DND-41 (cell line): ENCODE results near the gene ZNF132.

ENCODE experiments used
- CTCF ChIP-seq: IDR thresholded peaks from 2 replicates; pipeline ENCODE4 v1.5.1; 2012; ENCODE audit warnings: borderline replicate concordance, low read length, moderate library complexity, mild to moderate bottlenecking; ENCODE audit not compliant: poor library complexity, severe bottlenecking; ENCODE audit errors: extremely low read depth
- EZH2 ChIP-seq: IDR thresholded peaks from 3 replicates; pipeline ENCODE4 v1.6.1; 2012; ENCODE audit warnings: borderline replicate concordance, low read depth, mild to moderate bottlenecking, moderate library complexity, low read length, inconsistent platforms; ENCODE audit not compliant: severe bottlenecking

- TF ChIP-seq CTCF (no peak), EZH2 (no peak)
Measured at GRCh38 chr19:58479736-58480480, 40.0 kb upstream of the ZNF132 start.
